T-helper 1 cell treated with Interleukin-12 subunit alpha and Interleukin-12 subunit beta and Interleukin-4 antibody, amounts not matched to agents 30 μg/mL and 1 μg/mL, for 36 hours (primary cell): ENCODE measurements around the gene MRPS27.
A peak's percentile ranks its signal among the peaks of the same experiment; 100 is the strongest.
"Not testable (repeated sequence)": the region's sequence is repeated elsewhere in the genome, so short reads cannot be mapped to it uniquely, and the experiment has no call there.

ENCODE experiments used
- H3K27ac Mint-ChIP-seq: one replicate; pipeline ENCODE4 v1.8.0; 2021; ENCODE audit warnings: mild to moderate bottlenecking, mixed read lengths
- H3K27me3 Mint-ChIP-seq: one replicate; pipeline ENCODE4 v1.8.0; 2021; ENCODE audit warnings: low read depth, mixed read lengths
- H3K36me3 Mint-ChIP-seq: one replicate; pipeline ENCODE4 v1.8.0; 2021; ENCODE audit warnings: low read depth, mixed read lengths
- H3K4me1 Mint-ChIP-seq: one replicate; pipeline ENCODE4 v1.8.0; 2021; ENCODE audit warnings: low read depth, mixed read lengths
- H3K4me3 Mint-ChIP-seq: one replicate; pipeline ENCODE4 v1.8.0; 2021; ENCODE audit warnings: mild to moderate bottlenecking, moderate library complexity, mixed read lengths
- H3K9me3 Mint-ChIP-seq: one replicate; pipeline ENCODE4 v1.8.0; 2021; ENCODE audit warnings: mixed read lengths

Gene MRPS27

GRCh38 chr5:72351376-72351775 lies 31.3 kb upstream of the MRPS27 start:
- H3K4me3 Mint-ChIP-seq = no peak overlapping the region
- no peaks in the 10 kb centered on the region for H3K9me3 Mint-ChIP-seq
- no peaks in the 10 kb centered on the region for H3K27me3 Mint-ChIP-seq
- H3K4me1 Mint-ChIP-seq = peaks cover 13% of the 10 kb centered on the region
- H3K36me3 Mint-ChIP-seq = peaks cover 6% of the 10 kb centered on the region
- H3K27ac Mint-ChIP-seq = no peak overlapping the region

GRCh38 chr5:72347801-72348308 lies 27.8 kb upstream of the MRPS27 start:
- no peaks in the 10 kb centered on the region for H3K9me3 Mint-ChIP-seq
- no peak overlapping the region for H3K4me3 Mint-ChIP-seq
- H3K36me3 Mint-ChIP-seq = peaks cover 13% of the 10 kb centered on the region
- no peak overlapping the region for H3K27ac Mint-ChIP-seq
- peaks cover 13% of the 10 kb centered on the region for H3K4me1 Mint-ChIP-seq
- no peaks in the 10 kb centered on the region for H3K27me3 Mint-ChIP-seq

- H3K9me3 Mint-ChIP-seq = no peaks in the 10 kb centered on the region
- no peak overlapping the region for H3K4me3 Mint-ChIP-seq
- H3K36me3 Mint-ChIP-seq = peaks cover 14% of the 10 kb centered on the region
- H3K27me3 Mint-ChIP-seq = no peaks in the 10 kb centered on the region
- H3K27ac Mint-ChIP-seq = no peak overlapping the region
- H3K4me1 Mint-ChIP-seq = peaks cover 13% of the 10 kb centered on the region
These were observed 26.4 kb upstream of the MRPS27 start for GRCh38 chr5:72346398-72346797.

GRCh38 chr5:72338689-72339209 lies 18.7 kb upstream of the MRPS27 start:
- Mint-ChIP-seq H3K36me3 (peaks cover 9% of the 10 kb centered on the region), H3K4me1 (no peaks in the 10 kb centered on the region), H3K4me3 (no peak overlapping the region), H3K27me3 (no peaks in the 10 kb centered on the region), H3K27ac (no peak overlapping the region), H3K9me3 (no peaks in the 10 kb centered on the region)

- Mint-ChIP-seq H3K4me3 (no peak overlapping the region), H3K36me3 (peaks cover 4% of the 10 kb centered on the region), H3K27ac (no peak overlapping the region), H3K27me3 (no peaks in the 10 kb centered on the region), H3K9me3 (no peaks in the 10 kb centered on the region), H3K4me1 (no peaks in the 10 kb centered on the region)
These were observed 17.1 kb upstream of the MRPS27 start for GRCh38 chr5:72337159-72337558.

GRCh38 chr5:72330712-72331111 lies 10.7 kb upstream of the MRPS27 start:
- peaks cover 22% of the 10 kb centered on the region for H3K36me3 Mint-ChIP-seq
- no peak overlapping the region for H3K27ac Mint-ChIP-seq
- no peaks in the 10 kb centered on the region for H3K27me3 Mint-ChIP-seq
- H3K9me3 Mint-ChIP-seq = no peaks in the 10 kb centered on the region
- no peaks in the 10 kb centered on the region for H3K4me1 Mint-ChIP-seq
- H3K4me3 Mint-ChIP-seq = no peak overlapping the region

- Mint-ChIP-seq H3K9me3 (no peaks in the 10 kb centered on the region), H3K4me3 (no peak overlapping the region), H3K36me3 (peaks cover 34% of the 10 kb centered on the region), H3K27me3 (no peaks in the 10 kb centered on the region), H3K27ac (no peak overlapping the region), H3K4me1 (peaks cover 7% of the 10 kb centered on the region)
These were observed 8.1 kb upstream of the MRPS27 start for GRCh38 chr5:72328172-72328571.

GRCh38 chr5:72326306-72326649 lies 6.2 kb upstream of the MRPS27 start:
- Mint-ChIP-seq H3K27me3 (no peaks in the 10 kb centered on the region), H3K4me1 (peaks cover 12% of the 10 kb centered on the region), H3K27ac (no peak overlapping the region), H3K4me3 (no peak overlapping the region), H3K9me3 (no peaks in the 10 kb centered on the region), H3K36me3 (peaks cover 37% of the 10 kb centered on the region)

GRCh38 chr5:72325566-72326305 lies 5.7 kb upstream of the MRPS27 start:
- H3K9me3 Mint-ChIP-seq = no peaks in the 10 kb centered on the region
- no peak overlapping the region for H3K4me3 Mint-ChIP-seq
- H3K36me3 Mint-ChIP-seq = peaks cover 34% of the 10 kb centered on the region
- H3K27ac Mint-ChIP-seq = no peak overlapping the region
- H3K27me3 Mint-ChIP-seq = no peaks in the 10 kb centered on the region
- H3K4me1 Mint-ChIP-seq = peaks cover 16% of the 10 kb centered on the region

- Mint-ChIP-seq H3K4me3 (peak overlapping the region; percentile 32), H3K27ac (peak overlapping the region; percentile 2), H3K27me3 (no peaks in the 10 kb centered on the region), H3K36me3 (peaks cover 26% of the 10 kb centered on the region), H3K4me1 (peaks cover 16% of the 10 kb centered on the region), H3K9me3 (no peaks in the 10 kb centered on the region)
These were observed 4.3 kb upstream of the MRPS27 start for GRCh38 chr5:72324189-72324825.

- peak overlapping the region; percentile 92 for H3K4me3 Mint-ChIP-seq
- peaks cover 32% of the 10 kb centered on the region for H3K4me1 Mint-ChIP-seq
- H3K9me3 Mint-ChIP-seq, H3K27me3 Mint-ChIP-seq: not testable (repeated sequence)
- peak overlapping the region; percentile 94 for H3K27ac Mint-ChIP-seq
- peaks cover 23% of the 10 kb centered on the region for H3K36me3 Mint-ChIP-seq
These were observed 535 bp downstream of the MRPS27 start for GRCh38 chr5:72319435-72319975.

GRCh38 chr5:72314571-72315172 lies 5.4 kb downstream of the MRPS27 start:
- no peak overlapping the region for H3K27ac Mint-ChIP-seq
- H3K4me1 Mint-ChIP-seq = peaks cover 21% of the 10 kb centered on the region
- no peaks in the 10 kb centered on the region for H3K27me3 Mint-ChIP-seq
- H3K9me3 Mint-ChIP-seq = no peaks in the 10 kb centered on the region
- H3K36me3 Mint-ChIP-seq = peaks cover 25% of the 10 kb centered on the region
- H3K4me3 Mint-ChIP-seq = no peak overlapping the region

- H3K36me3 Mint-ChIP-seq = peaks cover 26% of the 10 kb centered on the region
- H3K4me3 Mint-ChIP-seq = no peak overlapping the region
These were observed 6.9 kb downstream of the MRPS27 start for GRCh38 chr5:72313141-72313540.

GRCh38 chr5:72308853-72309191 lies 11.2 kb downstream of the MRPS27 start:
- Mint-ChIP-seq H3K27me3 (no peaks in the 10 kb centered on the region), H3K9me3 (no peaks in the 10 kb centered on the region), H3K36me3 (peaks cover 20% of the 10 kb centered on the region), H3K27ac (peak overlapping the region; percentile 96), H3K4me3 (peak overlapping the region; percentile 84), H3K4me1 (peaks cover 25% of the 10 kb centered on the region)

More at GRCh38 chr5:72313141-72313540, 6.9 kb downstream of the MRPS27 start:
- Mint-ChIP-seq H3K9me3 (no peaks in the 10 kb centered on the region), H3K27ac (no peak overlapping the region), H3K4me1 (peaks cover 18% of the 10 kb centered on the region), H3K27me3 (no peaks in the 10 kb centered on the region)
